ENCODE data around the gene GPR146. TPM values are rescaled to one million over a fixed set of nuclear protein-coding genes. Genes with fewer than 3 reads are reported as not detected.

The GPR146 gene
- total RNA-seq (2021) (0.95 and 2.4 TPM in 2 replicates), Bru-seq, nascent RNA (percentile 25 among the genes with signal in this experiment), BruChase-seq, experiment 1, labeled RNA remaining after a 2-hour chase (percentile 27 among the genes with signal in this experiment), BruChase-seq, experiment 2, labeled RNA remaining after a 6-hour chase (percentile 18 among the genes with signal in this experiment)
- long read RNA-seq, partial matches to known transcripts = 2 of 9 reads
- long read RNA-seq, other reads (novel, unspliced or antisense) = 2 of 9 reads

GRCh38 chr7:1044189-1045068 is at the start of gene GPR146:
TSS of gene GPR146 (plus strand) at chr7:1044546. CDS start at chr7:1057516, 12,970 bp downstream.
- BruUV-seq (replicated peaks) = no TSS peak
- Histone ChIP-seq H3K4me3 (ENCODE audit: low read depth, low read length, poor library complexity, severe bottlenecking) (peak within 1 kb of the TSS; percentile 60), H3K4me1 (ENCODE audit: insufficient read depth, low read length, poor library complexity, severe bottlenecking) (peaks cover 29% of the 10 kb centered on the region), H3K27ac (ENCODE audit: low read depth, low read length, poor library complexity, severe bottlenecking) (peak within 1 kb of the TSS; percentile 90), H3K27me3 (replicated peaks; ENCODE audit: insufficient read depth, low read depth, low read length, poor library complexity) (no peaks in the 10 kb centered on the region), H3K36me3 (ENCODE audit: insufficient read depth, low read length, poor library complexity, severe bottlenecking) (no peaks in the 10 kb centered on the region), H3K9me3 (ENCODE audit: low read depth, low read length, poor library complexity, severe bottlenecking) (no peaks in the 10 kb centered on the region)
- ChIA-PET POLR2A (ENCODE audit: low non-redundant PET) (no interaction called here), CTCF (interaction anchor here (1.7 kb wide), 1 partner anchor 21 kb away, joined by 7 read pairs; no protein-coding TSS in a partner anchor)
- peak; percentile 55 for TF ChIP-seq CTCF (conservative IDR thresholded peaks at IDR 0.05; ENCODE audit: low read depth, low read length)
- TF ChIP-seq EZH2 (IDR thresholded peaks at IDR 0.05; ENCODE audit: borderline replicate concordance, low read depth, low read length, poor library complexity, severe bottlenecking) = no peak
- DNase-seq (ENCODE audit: low spot score) = peak; percentile 99
- intact Hi-C loops (cut with micrococcal nuclease; ENCODE audit: unreplicated experiment) = no loop called here

GRCh38 chr7:994592-995308 is 49.6 kb upstream of the GPR146 start:
- Histone ChIP-seq H3K9me3 (ENCODE audit: low read depth, low read length, poor library complexity, severe bottlenecking) (no peaks in the 10 kb centered on the region), H3K36me3 (ENCODE audit: insufficient read depth, low read length, poor library complexity, severe bottlenecking) (peaks cover 10% of the 10 kb centered on the region), H3K4me3 (ENCODE audit: low read depth, low read length, poor library complexity, severe bottlenecking) (no peak overlapping the region), H3K4me1 (ENCODE audit: insufficient read depth, low read length, poor library complexity, severe bottlenecking) (no peaks in the 10 kb centered on the region), H3K27ac (ENCODE audit: low read depth, low read length, poor library complexity, severe bottlenecking) (no peak overlapping the region), H3K27me3 (replicated peaks; ENCODE audit: insufficient read depth, low read depth, low read length, poor library complexity) (no peaks in the 10 kb centered on the region)
- ChIA-PET CTCF (interaction anchor here (4.0 kb wide), 1 partner anchor 71 kb away, joined by 42 read pairs; no protein-coding TSS in a partner anchor), POLR2A (ENCODE audit: low non-redundant PET) (no interaction called here)
- intact Hi-C loops (cut with micrococcal nuclease; ENCODE audit: unreplicated experiment) = loop anchor here (5.0 kb wide), 1 partner anchor 438 kb away; no protein-coding TSS in a partner anchor
- no peak for DNase-seq (ENCODE audit: low spot score)
- TF ChIP-seq CTCF (conservative IDR thresholded peaks at IDR 0.05; ENCODE audit: low read depth, low read length) = no peak
- no peak for TF ChIP-seq EZH2 (IDR thresholded peaks at IDR 0.05; ENCODE audit: borderline replicate concordance, low read depth, low read length, poor library complexity, severe bottlenecking)
- BruUV-seq (replicated peaks) = no TSS peak

- BruUV-seq (replicated peaks) = no TSS peak
- ChIA-PET POLR2A (ENCODE audit: low non-redundant PET) (no interaction called here), CTCF (no interaction called here)
- no peak for DNase-seq (ENCODE audit: low spot score)
- Histone ChIP-seq H3K27me3 (replicated peaks; ENCODE audit: insufficient read depth, low read depth, low read length, poor library complexity) (no peaks in the 10 kb centered on the region), H3K9me3 (ENCODE audit: low read depth, low read length, poor library complexity, severe bottlenecking) (no peaks in the 10 kb centered on the region), H3K4me1 (ENCODE audit: insufficient read depth, low read length, poor library complexity, severe bottlenecking) (no peaks in the 10 kb centered on the region), H3K36me3 (ENCODE audit: insufficient read depth, low read length, poor library complexity, severe bottlenecking) (peaks cover 10% of the 10 kb centered on the region), H3K27ac (ENCODE audit: low read depth, low read length, poor library complexity, severe bottlenecking) (no peak overlapping the region), H3K4me3 (ENCODE audit: low read depth, low read length, poor library complexity, severe bottlenecking) (no peak overlapping the region)
- intact Hi-C loops (cut with micrococcal nuclease; ENCODE audit: unreplicated experiment) = no loop called here
- no peak for TF ChIP-seq CTCF (conservative IDR thresholded peaks at IDR 0.05; ENCODE audit: low read depth, low read length)
- TF ChIP-seq EZH2 (IDR thresholded peaks at IDR 0.05; ENCODE audit: borderline replicate concordance, low read depth, low read length, poor library complexity, severe bottlenecking) = no peak
Measured at GRCh38 chr7:995571-995970, 48.8 kb upstream of the GPR146 start.

Measured in A673 (cell line).